ENCODE results near the gene TXNDC2. TPM values are rescaled to one million over a fixed set of nuclear protein-coding genes. Genes with fewer than 3 reads are reported as not detected.

The TXNDC2 gene
- total RNA-seq, 4 donors from 2014 or later = 0.27 TPM; not detected in 3

DNA sequence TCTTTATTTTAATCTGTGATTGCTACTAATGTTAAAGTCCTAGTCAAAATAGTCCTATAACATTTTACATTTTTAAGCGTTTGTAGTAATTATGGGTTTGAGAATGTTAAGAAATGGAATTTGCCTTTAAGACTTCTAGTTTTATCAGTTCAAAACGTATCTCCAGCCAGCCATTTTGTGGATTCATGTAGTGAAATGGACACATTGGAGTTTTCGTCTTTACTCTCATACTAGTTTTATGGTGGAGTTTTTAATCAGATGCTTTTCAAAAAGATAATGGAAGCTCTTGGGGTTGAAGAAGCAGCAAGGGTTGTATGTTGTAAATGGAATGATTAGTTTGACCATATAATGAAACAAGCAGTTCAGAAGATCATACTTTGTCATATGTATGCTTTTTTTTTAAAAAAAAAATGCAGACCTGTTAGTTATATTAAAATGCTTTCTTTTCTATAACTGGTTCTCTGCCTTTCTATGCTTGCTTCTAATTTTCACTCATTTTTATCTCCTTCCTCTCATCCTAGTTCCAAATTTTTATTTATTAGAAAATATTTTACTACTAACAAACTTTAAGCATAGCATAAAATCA, 44.6 kb downstream of the TXNDC2 start:
- Histone ChIP-seq H3K27ac (no peak overlapping the region), H3K36me3 (peaks cover 0 to 14% (median 5%) of the 10 kb centered on the region in 4 donors), H3K4me1 (peaks cover 13 to 64% (median 37%) of the 10 kb centered on the region in 4 donors), H3K4me3 (no peak overlapping the region), H3K27me3 (no peaks in the 10 kb centered on the region), H3K9me3 (no peaks in the 10 kb centered on the region)
- 91 to 98% methylated on average over 3 of the region's 3 CpGs for WGBS, 2 donors (ENCODE audit: low coverage in 1 of 2)
- intact Hi-C loops (cut with DNase I; ENCODE audit: low total_unique reads) (no loop called here), in situ Hi-C loops (cut with MboI; ENCODE audit: low pct_ligation_motif_present in 1 of 4, low pct_unique_long_range_greater_than_20kb in 1 of 4, low sequenced_read_pairs in 3 of 4) (loop anchor here in 1 of 4 donors (25.0 kb wide), 1 partner anchor 318 kb away; the partner anchor contains the start of gene PPP4R1)
- TF ChIP-seq EP300 (IDR thresholded peaks at IDR 0.05; ENCODE audit: low read depth) = no peak
- TF ChIP-seq CTCF (IDR thresholded peaks at IDR 0.05) = no peak
- no peak for TF ChIP-seq POLR2A (IDR thresholded peaks at IDR 0.05)
- no peak for TF ChIP-seq POLR2AphosphoS5 (IDR thresholded peaks at IDR 0.05)
- DNase-seq = no peak

- Histone ChIP-seq H3K27ac (no peak overlapping the region), H3K27me3 (no peaks in the 10 kb centered on the region), H3K36me3 (peaks cover 0 to 18% (median 5%) of the 10 kb centered on the region in 4 donors), H3K4me1 (peaks cover 10 to 56% (median 29%) of the 10 kb centered on the region in 4 donors), H3K4me3 (no peak overlapping the region), H3K9me3 (no peaks in the 10 kb centered on the region)
- no peak for TF ChIP-seq POLR2A (IDR thresholded peaks at IDR 0.05)
- no peak for TF ChIP-seq CTCF (IDR thresholded peaks at IDR 0.05)
- TF ChIP-seq POLR2AphosphoS5 (IDR thresholded peaks at IDR 0.05) = no peak
- no peak for TF ChIP-seq EP300 (IDR thresholded peaks at IDR 0.05; ENCODE audit: low read depth)
- WGBS, 2 donors (ENCODE audit: low coverage in 1 of 2) = 28 to 71% methylated on average over 1 of the region's 1 CpG
- in situ Hi-C loops (cut with MboI; ENCODE audit: low pct_ligation_motif_present in 1 of 4, low pct_unique_long_range_greater_than_20kb in 1 of 4, low sequenced_read_pairs in 3 of 4) (loop anchor here in 1 of 4 donors (25.0 kb wide), 1 partner anchor 319 kb away; the partner anchor contains the start of gene PPP4R1), intact Hi-C loops (cut with DNase I; ENCODE audit: low total_unique reads) (no loop called here)
- no peak for DNase-seq
Measured at GRCh38 chr18:9931146-9931545, 45.4 kb downstream of the TXNDC2 start.

- Histone ChIP-seq H3K4me1 (peaks cover 5 to 51% (median 24%) of the 10 kb centered on the region in 4 donors), H3K27me3 (no peaks in the 10 kb centered on the region), H3K36me3 (peaks cover 0 to 24% (median 7%) of the 10 kb centered on the region in 4 donors), H3K9me3 (no peaks in the 10 kb centered on the region), H3K4me3 (no peak overlapping the region), H3K27ac (no peak overlapping the region)
- no peak for TF ChIP-seq POLR2A (IDR thresholded peaks at IDR 0.05)
- TF ChIP-seq EP300 (IDR thresholded peaks at IDR 0.05; ENCODE audit: low read depth) = no peak
- no peak for TF ChIP-seq CTCF (IDR thresholded peaks at IDR 0.05)
- no peak for TF ChIP-seq POLR2AphosphoS5 (IDR thresholded peaks at IDR 0.05)
- DNase-seq = no peak
- 72 to 80% methylated on average over 5 of the region's 5 CpGs for WGBS, 2 donors (ENCODE audit: low coverage in 1 of 2)
- in situ Hi-C loops (cut with MboI; ENCODE audit: low pct_ligation_motif_present in 1 of 4, low pct_unique_long_range_greater_than_20kb in 1 of 4, low sequenced_read_pairs in 3 of 4) (loop anchor here in 1 of 4 donors (25.0 kb wide), 1 partner anchor 319 kb away; the partner anchor contains the start of gene PPP4R1), intact Hi-C loops (cut with DNase I; ENCODE audit: low total_unique reads) (no loop called here)
Measured at GRCh38 chr18:9931678-9932077, 45.9 kb downstream of the TXNDC2 start.

- in situ Hi-C loops (cut with MboI; ENCODE audit: low pct_ligation_motif_present in 1 of 4, low pct_unique_long_range_greater_than_20kb in 1 of 4, low sequenced_read_pairs in 3 of 4) (loop anchor here in 1 of 4 donors (25.0 kb wide), 1 partner anchor 322 kb away; the partner anchor contains the start of gene PPP4R1), intact Hi-C loops (cut with DNase I; ENCODE audit: low total_unique reads) (no loop called here)
- Histone ChIP-seq H3K4me1 (peaks cover 0 to 30% (median 9%) of the 10 kb centered on the region in 4 donors), H3K36me3 (peaks cover 0 to 44% (median 15%) of the 10 kb centered on the region in 4 donors), H3K27ac (no peak overlapping the region), H3K27me3 (no peaks in the 10 kb centered on the region), H3K4me3 (no peak overlapping the region), H3K9me3 (no peaks in the 10 kb centered on the region)
- no peak for TF ChIP-seq POLR2A (IDR thresholded peaks at IDR 0.05)
- no peak for TF ChIP-seq POLR2AphosphoS5 (IDR thresholded peaks at IDR 0.05)
- TF ChIP-seq CTCF (IDR thresholded peaks at IDR 0.05) = no peak
- TF ChIP-seq EP300 (IDR thresholded peaks at IDR 0.05; ENCODE audit: low read depth) = no peak
- 98 to 99% methylated on average over 3 of the region's 3 CpGs for WGBS, 2 donors (ENCODE audit: low coverage in 1 of 2)
- DNase-seq = no peak
Measured at GRCh38 chr18:9933865-9934264, 48.1 kb downstream of the TXNDC2 start.
